Neural crest cell (in vitro differentiated cells): Measurements from ENCODE around the gene WBP2NL. TPM values are rescaled to one million over a fixed set of nuclear protein-coding genes. Genes with fewer than 3 reads are reported as not detected.
"Not testable (repeated sequence)": the region's sequence is repeated elsewhere in the genome, so short reads cannot be mapped to it uniquely, and the experiment has no call there.

Experiments
- DNase-seq: peaks from one replicate; pipeline ENCODE4 v3.0.0; 2021; ENCODE audit warnings: low read depth, mixed read lengths, low spot score
- H3K27ac Mint-ChIP-seq: one replicate; pipeline ENCODE4 v1.8.0; 2021; ENCODE audit warnings: mild to moderate bottlenecking, mixed read lengths; ENCODE audit not compliant: unreplicated experiment
- H3K27me3 Mint-ChIP-seq: 2 replicates; pipeline ENCODE4 v1.8.0; 2021; ENCODE audit warnings: low read depth, mild to moderate bottlenecking, mixed read lengths
- H3K36me3 Mint-ChIP-seq: 2 replicates; pipeline ENCODE4 v1.8.0; 2021; ENCODE audit warnings: low read depth, mild to moderate bottlenecking, mixed read lengths
- H3K4me1 Mint-ChIP-seq: 2 replicates; pipeline ENCODE4 v1.8.0; 2021; ENCODE audit warnings: mixed read lengths
- H3K4me3 Mint-ChIP-seq: one replicate; pipeline ENCODE4 v1.8.0; 2021; ENCODE audit warnings: mild to moderate bottlenecking, mixed read lengths
- H3K9me3 Mint-ChIP-seq: 2 replicates; pipeline ENCODE4 v1.8.0; 2021; ENCODE audit warnings: mixed read lengths
- total RNA-seq: library from RNA; stranded (reverse); gene quantifications from 2 replicates; pipeline ENCODE4 v1.2.1, GENCODE V29; 2021
- TF ChIP-seq, protein P1 (sequence below): fragments of 200-600 bp; sonication (generic); conservative IDR thresholded peaks from 2 replicates; pipeline ENCODE4 v1.5.0; 2021; ENCODE audit warnings: antibody characterized with exemption, mild to moderate bottlenecking

Gene WBP2NL
- total RNA-seq, 1 donor from 2014 or later = not detected

DNA sequence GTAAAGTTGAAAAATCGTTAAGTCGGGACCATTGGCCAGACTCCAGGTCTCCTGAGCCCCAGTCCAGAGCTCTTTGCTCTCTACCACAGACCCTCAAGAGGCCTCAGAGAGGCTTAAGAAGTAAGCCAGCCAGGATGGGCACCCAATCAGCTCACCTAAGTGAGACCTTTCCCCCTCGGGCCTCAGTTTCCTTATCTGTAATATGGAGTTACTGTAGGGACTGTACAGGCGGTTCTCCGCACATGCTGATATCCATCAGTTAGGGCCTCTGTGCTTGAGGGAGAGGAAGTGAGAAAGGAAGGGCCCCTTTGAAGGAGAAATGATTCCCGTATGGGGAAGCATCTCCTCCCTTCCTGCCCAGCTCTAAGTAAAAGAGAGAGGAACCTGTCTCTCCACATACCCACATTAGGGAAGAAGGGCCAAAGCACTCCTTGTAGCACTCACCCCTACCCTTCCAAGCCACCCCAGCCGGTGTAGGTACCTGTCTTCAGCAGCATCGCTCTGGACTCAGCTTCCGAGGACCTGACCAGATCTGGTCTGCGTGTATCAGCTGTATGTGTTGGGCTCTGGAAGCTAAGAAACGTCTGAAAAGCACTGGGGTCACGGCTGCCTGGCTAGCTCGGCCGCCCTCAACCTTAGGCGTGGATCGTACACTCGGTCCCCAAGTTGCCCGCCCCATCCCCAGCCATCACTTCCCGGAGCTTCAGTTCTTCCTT, 71.4 kb downstream of the WBP2NL start:
- peaks cover 32% of the 10 kb centered on the region for H3K4me1 Mint-ChIP-seq
- H3K27ac Mint-ChIP-seq = peak overlapping the region; percentile 93
- no peaks in the 10 kb centered on the region for H3K27me3 Mint-ChIP-seq
- peaks cover 7% of the 10 kb centered on the region for H3K36me3 Mint-ChIP-seq
- TF ChIP-seq, protein P1, sequence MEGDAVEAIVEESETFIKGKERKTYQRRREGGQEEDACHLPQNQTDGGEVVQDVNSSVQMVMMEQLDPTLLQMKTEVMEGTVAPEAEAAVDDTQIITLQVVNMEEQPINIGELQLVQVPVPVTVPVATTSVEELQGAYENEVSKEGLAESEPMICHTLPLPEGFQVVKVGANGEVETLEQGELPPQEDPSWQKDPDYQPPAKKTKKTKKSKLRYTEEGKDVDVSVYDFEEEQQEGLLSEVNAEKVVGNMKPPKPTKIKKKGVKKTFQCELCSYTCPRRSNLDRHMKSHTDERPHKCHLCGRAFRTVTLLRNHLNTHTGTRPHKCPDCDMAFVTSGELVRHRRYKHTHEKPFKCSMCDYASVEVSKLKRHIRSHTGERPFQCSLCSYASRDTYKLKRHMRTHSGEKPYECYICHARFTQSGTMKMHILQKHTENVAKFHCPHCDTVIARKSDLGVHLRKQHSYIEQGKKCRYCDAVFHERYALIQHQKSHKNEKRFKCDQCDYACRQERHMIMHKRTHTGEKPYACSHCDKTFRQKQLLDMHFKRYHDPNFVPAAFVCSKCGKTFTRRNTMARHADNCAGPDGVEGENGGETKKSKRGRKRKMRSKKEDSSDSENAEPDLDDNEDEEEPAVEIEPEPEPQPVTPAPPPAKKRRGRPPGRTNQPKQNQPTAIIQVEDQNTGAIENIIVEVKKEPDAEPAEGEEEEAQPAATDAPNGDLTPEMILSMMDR = no peak
- peak overlapping the region; percentile 94 for H3K4me3 Mint-ChIP-seq
- no peaks in the 10 kb centered on the region for H3K9me3 Mint-ChIP-seq
- no peak for DNase-seq

DNA sequence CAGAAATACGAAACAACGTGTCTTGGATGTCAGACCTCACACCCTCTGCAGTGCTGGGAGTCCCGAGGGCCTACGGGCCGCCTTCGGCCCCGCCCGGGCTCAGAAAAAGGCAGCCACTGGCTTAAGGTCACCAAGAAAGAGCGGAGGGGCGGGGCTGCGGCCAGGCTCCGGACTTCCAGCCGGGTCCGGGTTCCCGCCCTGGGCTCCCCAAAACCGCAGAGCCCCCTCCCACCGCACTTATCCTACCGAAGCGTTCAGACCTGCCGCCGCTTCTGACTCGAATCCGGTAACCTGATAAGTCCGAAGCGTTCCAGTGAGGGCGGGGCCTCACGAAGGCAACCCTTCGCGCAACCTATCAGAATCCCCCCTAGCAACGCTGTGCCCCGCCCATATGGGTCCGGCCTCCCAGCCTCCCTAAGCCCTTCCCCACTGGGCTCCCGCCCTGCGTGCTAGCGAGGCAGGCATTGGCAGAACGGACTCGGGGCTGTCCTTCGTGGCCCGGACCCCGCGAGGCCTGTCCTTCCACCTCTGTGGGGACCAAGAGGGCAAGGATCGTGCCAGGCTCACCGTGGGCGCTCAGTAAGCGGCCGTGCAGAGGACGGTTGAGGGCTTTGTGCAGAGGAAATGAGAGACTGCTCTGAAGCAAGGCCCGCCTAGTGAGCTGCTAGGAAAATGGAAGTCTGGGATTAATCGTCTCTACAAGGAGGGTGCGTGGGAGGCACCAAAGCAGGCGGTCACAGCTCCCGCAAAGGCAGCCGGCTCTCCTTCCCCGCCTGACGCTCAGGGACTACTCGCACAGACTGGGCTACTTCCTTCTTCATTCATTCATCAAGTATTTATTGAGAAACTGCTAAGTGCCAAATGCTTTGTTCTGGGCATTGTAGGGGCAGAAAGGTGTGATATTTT, 72.2 kb downstream of the WBP2NL start, which contains the start of gene NAGA:
NAGA (minus strand) TSS at position 296 of the 906 bp plus-strand sequence. CDS start 515 bp downstream, outside the sequence.
- Mint-ChIP-seq H3K36me3 (peaks cover 3% of the 10 kb centered on the region), H3K27me3 (no peaks in the 10 kb centered on the region), H3K4me1 (peaks cover 26% of the 10 kb centered on the region), H3K9me3 (no peaks in the 10 kb centered on the region), H3K4me3 (peak within 1 kb of the TSS; percentile 94), H3K27ac (peak within 1 kb of the TSS; percentile 93)
- TF ChIP-seq, protein P1 = no peak
- peak; percentile 90 for DNase-seq

DNA sequence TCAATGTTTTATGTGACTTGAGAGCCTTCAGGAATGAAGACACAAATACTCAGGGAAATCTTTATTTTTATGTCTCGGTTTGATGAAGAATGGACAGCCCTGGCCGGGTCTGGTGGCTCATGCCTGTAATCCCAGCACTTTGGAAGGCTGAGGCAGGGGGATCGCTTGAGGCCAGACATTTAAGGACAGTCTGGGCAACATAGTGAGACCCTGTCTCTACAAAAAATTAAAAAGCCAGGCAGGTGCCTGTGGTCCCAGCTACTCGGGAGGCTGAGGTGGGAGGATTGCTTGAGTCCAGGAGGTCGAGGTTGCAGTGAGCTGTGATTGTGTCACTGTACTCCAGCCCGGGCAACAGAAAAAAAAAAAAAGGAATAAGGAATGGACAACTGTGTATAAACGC, 72.9 kb downstream of the WBP2NL start:
- H3K27me3 Mint-ChIP-seq, H3K27ac Mint-ChIP-seq, H3K9me3 Mint-ChIP-seq, DNase-seq, H3K36me3 Mint-ChIP-seq: not testable (repeated sequence)
- peaks cover 25% of the 10 kb centered on the region for H3K4me1 Mint-ChIP-seq
- peak overlapping the region; percentile 94 for H3K4me3 Mint-ChIP-seq

DNA sequence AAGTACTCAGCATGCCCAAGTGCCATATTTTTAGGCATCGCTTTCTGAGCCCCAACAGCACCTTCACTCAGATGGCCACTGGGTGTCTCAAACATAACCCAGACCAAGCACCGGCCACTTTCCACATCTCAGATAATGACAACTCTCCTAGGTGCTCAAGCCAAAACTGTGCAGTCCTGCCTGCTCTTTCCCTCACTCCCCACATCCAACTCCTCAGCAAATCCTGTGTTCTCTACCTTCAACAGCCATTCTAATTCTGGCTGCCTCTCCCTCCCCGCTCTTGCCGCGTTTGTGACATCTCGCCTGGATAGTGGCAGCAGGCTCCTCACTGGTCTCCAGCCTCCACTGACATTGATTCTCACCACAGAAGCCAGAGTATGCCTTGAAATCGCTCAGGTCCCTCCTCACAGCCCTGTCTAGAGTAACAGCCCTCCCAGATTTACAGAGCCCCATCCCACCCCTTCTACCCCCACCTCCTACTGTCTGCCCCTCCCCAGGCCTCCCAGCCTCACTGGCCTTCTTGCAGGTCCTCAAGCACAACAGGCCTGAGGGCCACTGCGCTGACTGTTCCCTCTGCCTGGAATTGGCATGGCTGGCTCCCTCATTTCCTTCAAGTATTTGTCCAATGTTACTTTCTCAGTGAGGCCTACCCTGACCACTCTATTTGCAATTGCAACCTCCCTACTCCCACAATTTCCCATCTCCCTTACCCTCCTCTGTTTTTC, 74.2 kb downstream of the WBP2NL start:
- H3K4me1 Mint-ChIP-seq = peaks cover 25% of the 10 kb centered on the region
- H3K9me3 Mint-ChIP-seq = no peaks in the 10 kb centered on the region
- H3K36me3 Mint-ChIP-seq = no peaks in the 10 kb centered on the region
- H3K4me3 Mint-ChIP-seq = peak overlapping the region; percentile 31
- H3K27ac Mint-ChIP-seq = peak overlapping the region; percentile 64
- no peaks in the 10 kb centered on the region for H3K27me3 Mint-ChIP-seq
- DNase-seq = no peak
- TF ChIP-seq, protein P1 = no peak

DNA sequence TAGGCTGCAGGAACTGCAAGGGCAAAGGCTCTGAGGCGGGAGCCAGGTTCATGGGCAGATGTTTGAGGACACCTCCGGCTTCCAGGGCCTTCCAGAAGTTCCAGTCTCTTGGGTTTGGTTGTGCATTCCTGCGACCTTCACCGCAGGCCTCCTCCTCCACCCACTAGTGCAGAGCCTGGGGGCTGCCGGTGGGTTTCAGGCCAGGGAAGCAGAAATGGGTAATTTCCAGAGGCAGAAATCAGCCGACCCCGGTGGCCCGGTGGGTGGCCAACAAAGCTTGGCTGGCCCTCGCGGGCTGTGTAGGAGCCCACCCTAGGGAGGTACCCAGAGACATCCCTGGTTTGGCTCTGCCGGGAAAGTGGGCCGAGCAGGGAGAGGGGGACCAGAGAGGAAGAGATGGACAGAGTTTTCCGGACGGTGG, 75.0 kb downstream of the WBP2NL start:
- no peaks in the 10 kb centered on the region for H3K27me3 Mint-ChIP-seq
- no peaks in the 10 kb centered on the region for H3K9me3 Mint-ChIP-seq
- TF ChIP-seq, protein P1 = no peak
- H3K4me1 Mint-ChIP-seq = peaks cover 26% of the 10 kb centered on the region
- no peaks in the 10 kb centered on the region for H3K36me3 Mint-ChIP-seq
- DNase-seq = no peak
- H3K4me3 Mint-ChIP-seq = peak overlapping the region; percentile 75
- H3K27ac Mint-ChIP-seq = no peak overlapping the region
